Activated CD8-positive, alpha-beta memory T cell treated with anti-CD3 and anti-CD28 coated beads for 4 hours (primary cell): ENCODE results near the gene SLC38A10.

Experiments
- DNase-seq, 2 donors: peaks; one replicate each; pipeline ENCODE4 v3.0.0-alpha.2; 2020; ENCODE audit warnings: low read depth in 2 of 2

SLC38A10 gene

DNA sequence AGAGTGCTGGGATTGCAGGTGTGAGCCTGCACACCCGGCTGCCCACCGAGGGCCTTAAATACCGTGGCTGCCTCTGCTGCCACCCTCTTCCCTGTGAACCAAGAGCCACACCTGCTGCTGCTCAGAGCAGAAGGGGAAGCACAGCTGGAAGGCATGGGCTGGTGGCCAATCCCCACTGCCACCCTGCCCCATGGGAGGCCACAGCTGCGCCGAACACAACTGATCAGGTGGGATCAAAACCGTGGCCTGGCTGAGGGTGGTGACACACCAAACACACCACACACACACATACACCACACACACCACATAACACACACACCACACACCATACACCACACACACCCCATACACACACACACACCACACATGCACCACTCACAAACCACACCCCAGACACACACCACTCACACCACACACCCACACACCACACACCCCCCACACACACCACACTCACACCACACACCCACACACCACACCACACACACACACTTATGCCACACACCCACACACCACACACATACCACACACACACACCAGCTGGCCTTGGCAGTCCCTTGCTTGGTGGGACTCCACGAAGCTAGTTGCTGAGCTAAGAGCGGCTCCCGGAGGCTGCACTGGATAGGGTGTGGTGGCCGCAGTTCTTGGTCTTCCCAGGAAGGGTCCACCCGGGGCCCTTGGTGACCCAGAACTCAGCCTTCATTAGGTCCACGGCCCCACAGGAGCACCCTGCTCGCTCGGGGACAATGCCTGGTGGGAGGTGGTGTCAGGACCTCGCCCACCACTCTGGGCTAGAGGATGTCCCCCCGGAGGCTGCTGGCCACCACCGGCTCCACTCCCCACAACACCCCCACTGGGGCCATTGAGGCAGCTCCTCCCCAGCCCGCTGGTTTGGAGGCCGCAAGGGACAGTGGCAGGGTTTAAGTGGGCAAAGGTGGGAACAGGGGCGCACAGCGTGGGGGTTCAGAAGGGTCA lies 87.2 kb downstream of the SLC38A10 start:
- no peak for DNase-seq

DNA sequence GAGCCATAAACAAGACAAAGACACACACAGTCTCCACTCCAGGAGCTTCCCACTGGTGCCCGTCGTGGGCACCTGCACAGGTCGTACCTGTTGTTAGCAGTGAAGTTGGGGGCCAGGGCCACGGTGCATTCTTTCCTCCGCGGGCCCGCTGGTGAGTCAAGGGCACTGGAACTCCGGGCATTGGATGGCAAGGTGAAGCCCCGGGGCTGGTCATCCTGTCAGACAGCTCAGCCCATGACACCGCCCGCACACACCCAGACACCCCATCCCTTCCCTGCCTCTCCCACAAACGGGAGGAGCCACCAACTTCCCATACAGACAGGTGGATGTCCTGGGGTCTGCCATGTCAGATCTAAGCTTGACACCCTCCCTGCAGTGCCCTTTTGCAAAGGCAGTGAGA lies 88.5 kb downstream of the SLC38A10 start:
- no peak for DNase-seq

DNA sequence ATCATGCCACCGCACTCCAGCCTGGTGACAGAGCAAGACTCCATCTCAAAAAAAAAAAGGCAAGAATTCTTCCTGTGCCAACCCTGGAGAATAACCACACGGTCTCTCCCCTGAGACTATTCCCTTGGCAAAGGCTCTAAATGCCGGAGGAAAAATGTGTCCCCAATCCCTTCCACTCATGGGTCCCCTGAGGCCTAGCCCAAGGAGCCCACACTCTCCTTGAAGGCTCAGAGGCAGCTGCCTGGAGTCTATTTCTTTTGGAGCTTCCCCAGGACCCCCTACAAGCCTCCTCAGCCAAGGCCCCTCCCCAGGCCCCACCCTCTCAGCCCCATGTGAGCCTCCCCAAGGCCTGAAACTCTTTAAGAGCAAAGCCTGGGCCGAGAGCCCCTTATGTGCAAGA lies 88.9 kb downstream of the SLC38A10 start:
- DNase-seq: no peak

DNA sequence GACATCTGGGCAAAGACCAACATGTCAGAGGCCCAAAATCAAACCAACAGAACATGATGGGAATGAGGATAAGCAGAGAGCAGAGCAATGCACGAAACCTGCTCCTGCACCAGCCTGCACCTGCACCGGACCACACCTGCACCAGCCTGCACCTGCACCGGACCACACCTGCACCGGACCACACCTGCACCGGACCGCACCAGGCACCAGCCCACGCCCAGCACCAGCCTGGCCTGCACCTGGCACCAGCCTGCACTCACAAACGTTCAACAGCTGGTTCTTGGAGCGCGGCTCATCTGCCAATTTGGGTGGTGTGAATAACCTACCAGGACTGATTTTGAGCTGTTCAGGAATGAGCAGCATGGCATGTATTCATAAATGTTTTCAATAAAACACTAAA lies 90.5 kb downstream of the SLC38A10 start:
- no peak for DNase-seq

DNA sequence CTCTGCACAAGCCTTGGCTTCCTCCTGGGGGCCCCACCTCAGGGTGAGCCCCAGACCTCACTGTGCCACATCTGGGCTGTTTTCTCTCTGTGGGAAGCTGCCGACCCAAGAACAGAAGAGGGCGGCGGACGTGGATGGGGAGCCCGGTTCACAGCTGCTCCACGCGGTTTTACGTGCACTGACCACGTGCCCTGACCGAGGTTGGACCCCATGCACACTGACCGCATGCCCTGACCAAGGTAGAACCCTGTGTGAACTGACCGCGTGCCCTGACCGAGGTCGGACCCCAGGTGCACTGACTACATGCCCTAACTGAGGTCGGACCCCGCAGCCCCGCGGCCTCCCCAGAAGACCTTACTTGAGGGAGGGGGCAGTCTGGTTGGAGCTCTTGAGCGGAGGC lies 92.0 kb downstream of the SLC38A10 start:
- DNase-seq: no peak

DNA sequence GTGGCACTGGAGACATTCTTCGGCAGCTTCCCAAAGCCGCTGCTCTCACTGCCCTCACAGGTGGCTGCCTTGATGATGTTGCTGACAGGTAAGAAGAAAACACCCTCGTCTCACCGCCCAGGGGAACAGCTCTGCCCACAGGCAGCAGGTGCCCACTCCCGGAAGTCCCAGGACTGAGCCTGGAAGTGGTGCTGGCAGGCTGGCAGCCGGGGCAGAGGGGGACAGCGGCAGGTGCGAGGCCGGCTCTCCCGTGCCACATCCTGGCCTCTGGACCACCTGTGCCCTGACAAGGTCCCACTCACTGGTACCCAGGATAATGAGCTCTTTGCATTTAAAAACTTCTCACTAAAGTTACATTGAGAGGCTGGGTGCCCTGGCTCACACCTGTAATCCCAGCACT lies 92.8 kb downstream of the SLC38A10 start:
- DNase-seq: no peak

DNA sequence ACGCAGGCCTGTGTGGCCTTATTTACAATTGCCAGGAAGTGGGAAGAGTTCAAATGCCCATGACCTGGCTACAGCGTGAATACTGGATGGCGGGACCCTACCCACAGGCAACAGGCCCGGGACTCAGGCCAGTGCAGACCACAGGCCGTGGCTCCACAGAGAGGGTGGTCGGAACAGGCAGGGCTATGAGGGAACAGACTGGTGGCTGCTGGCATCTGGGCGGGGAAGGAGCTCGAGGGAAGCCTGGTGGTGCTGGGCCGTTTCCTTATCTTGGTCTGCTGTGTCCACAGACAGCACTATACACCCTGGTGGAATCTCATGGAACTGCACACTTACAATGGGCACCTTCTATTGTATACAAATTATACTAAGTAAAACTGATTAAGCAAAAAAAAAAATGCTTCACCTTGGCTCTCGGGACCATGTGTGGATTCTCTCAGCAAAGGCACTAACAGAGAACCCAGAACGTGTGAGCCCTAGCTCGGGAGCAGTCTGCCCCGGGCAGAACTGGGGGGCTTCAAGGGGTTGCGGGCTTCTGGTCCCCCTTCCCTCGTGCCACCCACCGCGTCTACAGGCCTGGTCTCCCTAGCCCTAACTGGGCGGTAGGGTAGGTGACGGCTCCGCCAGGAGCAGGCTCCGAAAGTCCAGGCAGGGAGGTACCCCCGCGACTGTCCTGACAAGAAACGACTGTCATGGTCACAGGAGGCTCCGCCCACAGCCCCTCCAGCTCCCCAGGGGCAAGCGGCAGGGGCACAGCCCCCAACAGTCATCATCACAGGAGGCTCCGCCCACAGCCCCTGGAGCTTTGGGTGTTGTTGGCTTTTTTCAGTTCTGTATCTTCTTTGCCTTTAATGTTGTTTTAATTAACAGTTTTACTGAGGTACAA lies 94.2 kb downstream of the SLC38A10 start:
- no peak for DNase-seq

DNA sequence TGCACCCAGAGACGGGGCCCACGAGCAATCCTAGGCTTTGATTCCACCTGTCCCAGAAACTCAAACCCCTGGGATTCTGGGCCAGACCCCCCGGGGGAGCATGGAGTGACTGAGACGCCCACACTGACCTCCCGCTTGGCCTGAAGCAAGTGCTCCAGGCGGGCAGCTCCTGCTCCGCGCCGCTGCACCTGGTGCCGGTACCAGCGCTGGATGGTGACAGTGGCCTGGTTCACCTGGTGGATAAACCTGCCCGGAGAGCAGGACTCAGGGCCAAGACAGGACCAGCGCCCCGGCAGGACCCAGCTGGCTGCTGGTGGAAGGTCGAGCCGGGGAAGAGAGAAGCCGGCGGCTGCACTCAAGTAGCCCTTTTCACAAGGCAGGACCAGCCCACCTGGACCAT lies 94.9 kb downstream of the SLC38A10 start:
- no peak for DNase-seq

DNA sequence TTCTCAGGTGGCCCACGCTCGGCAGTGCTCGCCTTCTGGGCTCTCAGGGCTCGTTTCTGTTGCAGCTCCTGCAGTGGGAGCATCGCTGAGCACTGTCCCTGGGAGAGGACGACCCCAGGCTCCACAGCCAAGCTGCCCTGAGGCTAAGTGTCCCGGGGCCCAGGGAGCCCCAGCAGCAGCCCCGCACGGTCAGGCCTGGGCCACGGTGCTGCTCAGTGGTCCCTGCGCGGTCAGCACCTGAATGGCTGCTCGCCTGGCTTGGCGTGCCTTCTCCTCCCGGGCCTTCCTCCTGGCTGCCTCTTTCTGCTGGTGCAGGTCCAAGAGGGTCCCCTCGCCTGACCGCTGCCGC lies 95.7 kb downstream of the SLC38A10 start:
- no peak for DNase-seq

DNA sequence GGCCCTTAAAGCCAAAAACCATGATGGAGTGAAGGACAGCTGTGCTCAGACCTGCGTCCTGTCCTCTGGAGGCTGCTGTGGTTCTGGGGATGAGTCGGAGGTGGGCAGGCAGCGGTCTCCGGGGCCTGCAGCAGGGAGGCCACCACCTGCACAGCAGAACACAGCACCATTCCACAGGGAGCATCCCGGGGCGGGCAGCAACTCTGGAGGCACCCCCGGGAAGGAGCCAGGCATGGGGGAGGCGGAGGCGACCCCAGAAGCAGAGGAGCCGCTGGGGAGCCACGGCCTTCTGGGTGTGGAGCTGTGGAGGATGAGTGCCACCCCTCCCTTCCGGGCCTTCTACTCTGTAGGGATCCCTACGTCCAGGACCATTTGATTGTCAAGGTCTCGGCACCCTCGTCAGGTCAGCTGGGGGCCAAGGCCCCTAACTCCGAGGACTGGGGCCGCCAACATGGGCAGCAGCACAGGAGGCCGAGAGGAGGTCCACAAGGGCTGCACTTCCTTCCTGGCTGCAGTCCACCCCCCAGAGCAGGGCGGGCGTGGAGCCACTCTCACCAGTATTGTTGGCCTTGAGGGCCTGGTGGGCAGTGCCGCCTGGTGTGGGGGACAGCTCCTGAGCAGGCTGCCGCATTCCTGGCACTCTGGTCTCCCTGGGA lies 96.2 kb downstream of the SLC38A10 start:
- no peak for DNase-seq

DNA sequence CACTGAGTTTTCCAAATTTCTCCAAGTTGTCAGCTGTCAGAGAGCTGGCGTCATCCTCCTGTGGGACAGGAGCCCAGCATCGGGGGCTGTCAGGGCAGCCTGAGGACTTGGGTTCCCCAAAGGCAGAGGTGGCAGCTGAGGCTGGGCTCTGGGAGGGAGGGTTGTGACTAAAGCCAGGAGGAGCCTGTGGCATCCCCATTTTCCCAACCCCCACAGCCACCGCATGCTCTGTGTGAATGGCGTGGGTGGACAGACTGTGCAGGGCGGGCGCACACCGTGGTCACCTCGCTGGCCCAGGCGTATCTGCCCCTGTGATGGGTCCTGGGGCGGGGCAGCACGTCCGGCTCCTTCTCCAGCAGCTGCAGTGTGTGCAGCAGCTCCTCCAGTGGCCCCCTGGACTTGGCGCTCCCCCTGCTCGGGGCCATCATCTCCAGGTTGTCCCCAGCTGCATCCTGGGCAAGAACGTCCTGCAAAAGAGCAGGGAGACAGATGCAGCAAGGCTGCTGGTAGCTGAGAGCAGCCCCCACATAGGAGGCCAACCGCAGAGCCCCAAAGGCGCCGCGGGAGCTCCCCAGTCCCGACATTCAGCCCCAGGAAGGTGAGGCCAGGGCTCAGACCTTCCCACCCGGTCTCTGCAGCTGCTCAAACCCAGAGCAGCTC lies 97.1 kb downstream of the SLC38A10 start:
- DNase-seq: no peak

DNA sequence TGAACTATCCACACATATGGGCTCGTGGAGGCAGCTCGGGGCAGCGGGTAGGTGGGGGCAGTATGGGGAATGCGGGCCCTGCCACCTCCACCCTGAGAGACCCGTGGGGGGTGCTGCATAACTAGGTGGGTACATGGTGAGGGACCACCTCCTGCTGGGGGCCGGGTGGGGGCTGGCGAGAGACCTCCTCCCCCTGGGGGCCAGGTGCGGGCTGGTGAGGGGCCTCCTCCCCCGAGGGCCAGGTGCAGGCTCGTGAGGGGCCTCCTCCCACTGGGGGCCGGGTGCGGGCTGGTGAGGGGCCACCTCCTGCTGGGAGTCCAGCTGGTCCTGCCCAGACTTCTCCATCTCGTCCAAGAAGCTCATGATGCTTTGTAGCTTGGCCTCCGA lies 97.7 kb downstream of the SLC38A10 start:
- no peak for DNase-seq

DNA sequence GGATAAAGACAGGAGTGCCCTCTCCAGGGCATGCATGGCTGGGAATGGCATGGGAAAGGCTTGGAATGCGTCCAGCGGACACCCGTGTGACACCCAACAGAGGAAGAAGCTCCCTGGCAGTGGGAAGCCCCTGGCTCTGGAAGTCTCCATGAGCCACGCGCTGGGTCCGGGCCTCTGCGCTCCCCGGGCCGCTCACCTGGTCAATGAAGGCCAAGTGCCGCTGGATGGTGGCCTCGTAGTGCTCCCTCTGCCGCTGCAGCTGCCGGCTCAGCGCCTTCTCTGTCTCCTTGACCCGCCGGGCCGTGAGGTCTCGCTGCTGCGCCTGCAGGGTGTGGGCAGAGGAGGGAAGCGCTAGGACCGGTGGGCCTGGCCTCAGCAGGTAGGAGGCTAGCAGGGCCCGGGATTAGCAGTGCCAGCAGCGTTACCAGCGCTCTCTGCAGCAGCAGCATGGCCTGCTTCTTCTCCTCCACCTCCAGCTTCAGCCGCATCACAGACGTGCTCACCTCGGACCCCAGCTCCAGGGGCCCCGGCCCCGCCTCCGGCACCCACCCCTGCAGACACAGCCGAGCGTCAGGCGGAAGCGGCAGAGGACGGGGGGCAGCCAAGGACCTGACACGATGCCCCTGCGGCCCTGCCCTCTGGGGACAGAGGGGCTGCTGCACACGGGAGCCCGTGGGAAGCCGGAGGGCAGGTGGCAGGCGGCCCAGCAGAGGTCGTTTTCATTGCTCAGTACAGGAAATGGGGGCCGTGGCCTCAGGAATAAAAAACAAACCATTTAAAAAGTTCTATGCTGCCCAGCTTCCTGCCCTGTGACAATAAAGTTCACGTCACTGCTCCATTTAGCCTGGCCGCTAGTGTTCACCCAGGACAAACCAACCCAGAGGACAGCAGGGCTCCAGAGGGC lies 98.3 kb downstream of the SLC38A10 start:
- no peak for DNase-seq

DNA sequence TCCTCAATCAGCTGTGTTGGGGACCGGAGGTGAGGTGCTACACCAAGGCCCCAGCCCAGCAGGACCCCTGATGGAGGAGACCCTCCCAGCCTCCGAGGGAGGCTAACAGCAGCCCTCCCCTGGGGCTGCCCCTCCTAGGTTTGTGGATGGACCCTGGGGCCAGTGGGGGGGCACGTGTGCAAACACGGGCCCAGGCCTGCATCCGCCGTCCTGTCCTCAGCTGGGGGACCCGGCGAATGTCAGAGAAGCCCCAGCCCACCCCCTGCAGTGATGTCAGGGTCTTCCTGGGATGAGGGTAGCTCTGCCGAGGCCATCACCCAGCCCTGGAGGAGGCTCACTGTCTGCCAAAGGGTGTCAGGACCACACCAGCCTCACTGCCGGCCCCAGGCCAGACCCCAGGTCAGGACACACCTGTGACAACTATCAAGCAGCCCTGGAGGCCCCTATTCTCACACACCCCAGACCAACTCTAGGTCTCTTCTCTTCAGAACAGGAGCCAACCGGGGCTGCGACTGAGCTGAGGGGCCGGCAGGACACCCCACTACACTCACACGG lies 99.1 kb downstream of the SLC38A10 start:
- DNase-seq: no peak
